ENCODE measurements around the gene CUEDC2.

CUEDC2 gene

GRCh38 chr10:102384606-102385429 is 47.6 kb downstream of the CUEDC2 start:
- DNase-seq (ENCODE audit: low read depth) = peak; percentile 55

GRCh38 chr10:102384053-102384452 is 48.3 kb downstream of the CUEDC2 start:
- H3K4me3 ChIP-seq (ENCODE audit: low read depth, low read length) = no peak overlapping the region
- DNase-seq (ENCODE audit: low read depth) = peak; percentile 38
- peak; percentile 46 for TF ChIP-seq CTCF (conservative IDR thresholded peaks at IDR 0.05; ENCODE audit: low read depth, low read length)

More at GRCh38 chr10:102384606-102385429, 47.6 kb downstream of the CUEDC2 start:
- TF ChIP-seq CTCF (conservative IDR thresholded peaks at IDR 0.05; ENCODE audit: low read depth, low read length) = no peak
- H3K4me3 ChIP-seq (ENCODE audit: low read depth, low read length) = no peak overlapping the region

GRCh38 chr10:102382871-102383270 is 49.5 kb downstream of the CUEDC2 start:
- H3K4me3 ChIP-seq (ENCODE audit: low read depth, low read length) = no peak overlapping the region
- no peak for DNase-seq (ENCODE audit: low read depth)
- no peak for TF ChIP-seq CTCF (conservative IDR thresholded peaks at IDR 0.05; ENCODE audit: low read depth, low read length)

- no peak for TF ChIP-seq CTCF (conservative IDR thresholded peaks at IDR 0.05; ENCODE audit: low read depth, low read length)
- H3K4me3 ChIP-seq (ENCODE audit: low read depth, low read length) = no peak overlapping the region
- DNase-seq (ENCODE audit: low read depth) = no peak
Observed at GRCh38 chr10:102381983-102382382, 50.4 kb downstream of the CUEDC2 start.

GRCh38 chr10:102379383-102379782 is 53.0 kb downstream of the CUEDC2 start:
- no peak for TF ChIP-seq CTCF (conservative IDR thresholded peaks at IDR 0.05; ENCODE audit: low read depth, low read length)
- no peak overlapping the region for H3K4me3 ChIP-seq (ENCODE audit: low read depth, low read length)

GRCh38 chr10:102376901-102377300 is 55.5 kb downstream of the CUEDC2 start:
- TF ChIP-seq CTCF (conservative IDR thresholded peaks at IDR 0.05; ENCODE audit: low read depth, low read length) = no peak
- H3K4me3 ChIP-seq (ENCODE audit: low read depth, low read length) = no peak overlapping the region
- DNase-seq (ENCODE audit: low read depth) = no peak

More at GRCh38 chr10:102379383-102379782, 53.0 kb downstream of the CUEDC2 start:
- no peak for DNase-seq (ENCODE audit: low read depth)

- no peak for DNase-seq (ENCODE audit: low read depth)
- H3K4me3 ChIP-seq (ENCODE audit: low read depth, low read length) = no peak overlapping the region
- TF ChIP-seq CTCF (conservative IDR thresholded peaks at IDR 0.05; ENCODE audit: low read depth, low read length) = no peak
Observed at GRCh38 chr10:102375867-102376266, 56.5 kb downstream of the CUEDC2 start.

Measured in choroid plexus epithelial cell (primary cell).